Calu3 (cell line): ENCODE data around the gene WWOX. TPM values are rescaled to one million over a fixed set of nuclear protein-coding genes. Genes with fewer than 3 reads are reported as not detected.

ENCODE experiments used
- BruUV-seq: library from RNA; stranded (reverse); fragments of 400-500 nt; replicated peaks from 2 replicates; lab custom pipeline; 2021; lab: Mats Ljungman, UMichigan
- CTCF ChIA-PET: fragments of 300-600 bp; sonication (Branson Sonifier 250); formaldehyde crosslinking; loops from one replicate; lab custom pipeline; 2022; ENCODE audit warnings: antibody characterized with exemption; lab: Charles Lee
- DNase-seq: peaks from one replicate; pipeline ENCODE4 v3.0.0; 2022
- H3K27ac Mint-ChIP-seq: one replicate; pipeline ENCODE4 v1.8.0; 2022; ENCODE audit warnings: mixed read lengths; ENCODE audit not compliant: unreplicated experiment
- H3K27me3 Mint-ChIP-seq: one replicate; pipeline ENCODE4 v1.8.0; 2022; ENCODE audit warnings: mixed read lengths; ENCODE audit not compliant: unreplicated experiment
- H3K36me3 Mint-ChIP-seq: one replicate; pipeline ENCODE4 v1.8.0; 2022; ENCODE audit warnings: mild to moderate bottlenecking, moderate library complexity, mixed read lengths; ENCODE audit not compliant: insufficient read depth, unreplicated experiment
- H3K4me1 Mint-ChIP-seq: one replicate; pipeline ENCODE4 v1.8.0; 2022; ENCODE audit warnings: mild to moderate bottlenecking, low read depth, mixed read lengths; ENCODE audit not compliant: unreplicated experiment
- H3K4me3 Mint-ChIP-seq: one replicate; pipeline ENCODE4 v1.8.0; 2022; ENCODE audit warnings: mild to moderate bottlenecking, low read depth, moderate library complexity, mixed read lengths; ENCODE audit not compliant: unreplicated experiment
- H3K9me3 Mint-ChIP-seq: one replicate; pipeline ENCODE4 v1.8.0; 2022; ENCODE audit warnings: low read depth, mixed read lengths; ENCODE audit not compliant: unreplicated experiment
- intact Hi-C: fragments of 100-400 bp; cut with micrococcal nuclease; formaldehyde crosslinking; loops from one replicate; pipeline ENCODE4 v1.10.0; 2022; ENCODE audit not compliant: unreplicated experiment
- total RNA-seq: library from RNA; stranded (reverse); gene quantifications from 2 replicates; pipeline ENCODE4 v1.2.3, GENCODE V29; 2022
- TF ChIP-seq, protein P1 (sequence below): fragments of 200-600 bp; IDR thresholded peaks from one replicate; pipeline ENCODE4 v1.8.0; 2022; ENCODE audit warnings: antibody characterized with exemption; ENCODE audit not compliant: unreplicated experiment

The WWOX gene
- total RNA-seq, 1 experiment from 2014 or later = 33.5 TPM

DNA sequence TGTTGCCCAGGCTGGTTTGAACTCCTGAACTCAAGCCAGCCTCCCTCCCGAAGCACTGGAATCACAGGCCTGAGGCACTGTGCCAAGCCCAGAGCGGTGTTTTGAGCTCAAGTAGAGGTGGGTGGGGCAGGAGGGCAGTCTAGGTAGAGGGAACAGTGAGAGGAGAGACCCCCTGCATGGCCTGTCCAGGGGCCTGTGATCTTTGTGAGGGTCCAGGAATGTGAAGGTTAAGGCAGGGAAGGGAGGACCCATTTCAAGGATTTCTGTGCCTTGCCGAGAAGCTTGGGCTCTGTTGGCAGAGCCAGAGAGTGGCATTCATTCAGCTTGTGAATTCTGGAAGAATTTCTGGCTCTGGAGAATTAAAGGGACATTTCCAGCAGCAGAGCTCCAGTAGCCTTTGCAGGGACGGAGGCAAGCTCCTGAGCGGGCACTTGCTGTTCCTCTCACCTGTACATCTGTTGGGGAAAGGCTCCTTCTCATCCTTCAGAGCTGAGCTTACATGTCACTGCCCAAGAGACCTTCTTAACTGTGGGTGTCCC is 2.7 kb downstream of the WWOX start:
- Mint-ChIP-seq H3K4me3 (no peak overlapping the region), H3K27ac (no peak overlapping the region), H3K36me3 (peaks cover 20% of the 10 kb centered on the region), H3K9me3 (no peaks in the 10 kb centered on the region), H3K4me1 (no peaks in the 10 kb centered on the region), H3K27me3 (no peaks in the 10 kb centered on the region)
- intact Hi-C loops = no loop called here
- no peak for DNase-seq
- CTCF ChIA-PET = interaction anchor here (0.7 kb wide), 1 partner anchor 16 kb away, joined by 4 read pairs; no protein-coding TSS in a partner anchor
- no TSS peak for BruUV-seq
- TF ChIP-seq, protein P1, sequence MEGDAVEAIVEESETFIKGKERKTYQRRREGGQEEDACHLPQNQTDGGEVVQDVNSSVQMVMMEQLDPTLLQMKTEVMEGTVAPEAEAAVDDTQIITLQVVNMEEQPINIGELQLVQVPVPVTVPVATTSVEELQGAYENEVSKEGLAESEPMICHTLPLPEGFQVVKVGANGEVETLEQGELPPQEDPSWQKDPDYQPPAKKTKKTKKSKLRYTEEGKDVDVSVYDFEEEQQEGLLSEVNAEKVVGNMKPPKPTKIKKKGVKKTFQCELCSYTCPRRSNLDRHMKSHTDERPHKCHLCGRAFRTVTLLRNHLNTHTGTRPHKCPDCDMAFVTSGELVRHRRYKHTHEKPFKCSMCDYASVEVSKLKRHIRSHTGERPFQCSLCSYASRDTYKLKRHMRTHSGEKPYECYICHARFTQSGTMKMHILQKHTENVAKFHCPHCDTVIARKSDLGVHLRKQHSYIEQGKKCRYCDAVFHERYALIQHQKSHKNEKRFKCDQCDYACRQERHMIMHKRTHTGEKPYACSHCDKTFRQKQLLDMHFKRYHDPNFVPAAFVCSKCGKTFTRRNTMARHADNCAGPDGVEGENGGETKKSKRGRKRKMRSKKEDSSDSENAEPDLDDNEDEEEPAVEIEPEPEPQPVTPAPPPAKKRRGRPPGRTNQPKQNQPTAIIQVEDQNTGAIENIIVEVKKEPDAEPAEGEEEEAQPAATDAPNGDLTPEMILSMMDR = no peak

- DNase-seq = no peak
- Mint-ChIP-seq H3K36me3 (peaks cover 20% of the 10 kb centered on the region), H3K27me3 (no peaks in the 10 kb centered on the region), H3K4me1 (no peaks in the 10 kb centered on the region), H3K9me3 (no peaks in the 10 kb centered on the region), H3K4me3 (no peak overlapping the region), H3K27ac (no peak overlapping the region)
- CTCF ChIA-PET = no interaction called here
- TF ChIP-seq, protein P1 = no peak
- intact Hi-C loops = no loop called here
- BruUV-seq = no TSS peak
Measured at GRCh38 chr16:78102865-78103264, 3.4 kb downstream of the WWOX start.

DNA sequence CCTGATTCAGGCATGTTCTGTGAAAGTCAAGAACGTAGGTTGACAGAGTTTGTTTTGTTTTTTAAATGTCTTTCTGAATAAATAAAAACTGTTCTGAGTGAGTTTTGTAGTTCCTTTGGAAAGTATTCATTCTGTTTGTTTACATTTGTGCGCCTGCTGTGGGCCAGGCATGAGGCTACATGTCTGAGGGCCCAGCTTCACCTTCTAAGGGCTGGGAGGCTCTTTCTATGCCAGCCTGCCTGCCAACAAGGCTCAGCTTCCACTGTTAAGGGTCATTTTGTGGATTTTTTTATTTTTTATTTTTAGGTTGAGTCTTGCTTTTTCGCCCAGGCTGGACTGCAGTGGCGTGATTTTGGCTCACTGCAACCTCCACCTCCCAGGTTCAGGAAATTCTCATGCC is 6.1 kb downstream of the WWOX start:
- CTCF ChIA-PET = no interaction called here
- no peak overlapping the region for H3K27ac Mint-ChIP-seq
- H3K4me1 Mint-ChIP-seq = no peaks in the 10 kb centered on the region
- H3K4me3 Mint-ChIP-seq = no peak overlapping the region
- no peak for DNase-seq
- H3K9me3 Mint-ChIP-seq = no peaks in the 10 kb centered on the region
- peaks cover 2% of the 10 kb centered on the region for H3K36me3 Mint-ChIP-seq
- TF ChIP-seq, protein P1 = no peak
- H3K27me3 Mint-ChIP-seq = no peaks in the 10 kb centered on the region
- intact Hi-C loops = no loop called here
- no TSS peak for BruUV-seq

DNA sequence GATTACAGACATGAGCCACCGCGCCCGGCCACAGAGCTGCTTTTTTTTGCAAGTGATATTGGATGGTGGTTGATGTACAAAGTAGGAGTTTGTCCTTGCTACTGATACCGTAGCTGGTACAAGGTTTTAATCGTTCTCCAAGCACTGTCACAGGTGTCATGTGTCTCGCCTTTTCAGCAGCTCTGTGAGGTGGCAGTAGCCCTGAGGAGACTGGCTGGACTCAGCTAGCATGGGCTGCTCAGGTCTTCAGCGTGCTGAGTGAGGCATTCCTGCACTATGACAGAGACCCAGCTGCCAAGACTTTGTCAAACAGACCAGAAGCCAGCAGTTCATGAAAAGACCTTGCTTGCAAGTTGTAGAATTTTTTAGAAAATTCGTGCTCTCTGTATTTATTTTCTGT is 7.2 kb downstream of the WWOX start:
- Mint-ChIP-seq H3K9me3 (no peaks in the 10 kb centered on the region), H3K27me3 (no peaks in the 10 kb centered on the region), H3K4me1 (no peaks in the 10 kb centered on the region), H3K27ac (no peak overlapping the region), H3K4me3 (no peak overlapping the region), H3K36me3 (no peaks in the 10 kb centered on the region)
- no TSS peak for BruUV-seq
- TF ChIP-seq, protein P1 = no peak
- intact Hi-C loops = no loop called here
- CTCF ChIA-PET = no interaction called here
- DNase-seq = no peak
